Gastroesophageal sphincter (tissue), 4 donors: ENCODE measurements around the gene SDHB. TPM values are rescaled to one million over a fixed set of nuclear protein-coding genes. Genes with fewer than 3 reads are reported as not detected.
A peak's percentile ranks its signal among the peaks of the same experiment; 100 is the strongest.

Experiments
- ATAC-seq: fragments of 150-250 bp; one replicate; pipeline ENCODE4 v1.9.1; 2016; ENCODE audit warnings: mild to moderate bottlenecking, moderate library complexity
- H3K27ac ChIP-seq, 4 donors: fragments of 200-600 bp; sonication (generic) in 3 of 4; 1 replicate in 3 of 4; 2 replicates in 1 of 4; pipeline ENCODE4 v1.5.1; 2016 to 2019
- H3K27me3 ChIP-seq: fragments of 200-600 bp; sonication (generic); one replicate; pipeline ENCODE4 v1.5.1; 2019
- H3K36me3 ChIP-seq, 2 donors: fragments of 200-600 bp; sonication (generic); one replicate each; pipeline ENCODE4 v1.5.1; 2019; ENCODE audit warnings: control low read depth in 1 of 2
- H3K4me1 ChIP-seq, 3 donors: fragments of 200-600 bp; sonication (generic); 1 replicate in 2 of 3; 2 replicates in 1 of 3; pipeline ENCODE4 v1.5.1; 2016 to 2019; ENCODE audit warnings: control low read depth in 2 of 3
- H3K4me3 ChIP-seq, 2 donors: fragments of 200-600 bp; sonication (generic); one replicate each; pipeline ENCODE4 v1.5.1; 2019; ENCODE audit warnings: mild to moderate bottlenecking in 1 of 2, moderate library complexity in 1 of 2
- H3K9me3 ChIP-seq, 3 donors: fragments of 200-600 bp; sonication (generic); one replicate each; pipeline ENCODE4 v1.5.1; 2017 to 2019; ENCODE audit warnings: control low read depth in 2 of 3
- CTCF ChIP-seq, 4 experiments: fragments of 200-600 bp in 2 of 4; fragments of 450-650 bp in 2 of 4; sonication (generic) in 1 of 4; IDR thresholded peaks; one replicate each; pipeline ENCODE4 v1.5.1; 2017 to 2019; ENCODE audit warnings: antibody characterized with exemption in 4 of 4, mild to moderate bottlenecking in 2 of 4, moderate library complexity in 2 of 4
- EP300 ChIP-seq: sonication (generic); formaldehyde crosslinking; IDR thresholded peaks from one replicate; pipeline ENCODE4 v1.6.1; 2017; ENCODE audit warnings: antibody characterized with exemption, mild to moderate bottlenecking
- POLR2A ChIP-seq, 2 donors: fragments of 450-650 bp; IDR thresholded peaks; one replicate each; pipeline ENCODE4 v1.6.1; 2017; ENCODE audit warnings: antibody characterized with exemption in 2 of 2, mild to moderate bottlenecking in 2 of 2, moderate library complexity in 1 of 2
- POLR2AphosphoS5 ChIP-seq: sonication (generic); formaldehyde crosslinking; IDR thresholded peaks from one replicate; pipeline ENCODE4 v1.6.1; 2017; ENCODE audit warnings: antibody characterized with exemption
- WGBS, 2 donors: methylation state at CpG; one replicate each; pipeline ENCODE4 v1.1.5; 2018; ENCODE audit warnings: low coverage in 1 of 2; 5-methylcytosine and 5-hydroxymethylcytosine counted together
- total RNA-seq, 4 donors: library from RNA; depleted of rRNA; stranded (reverse); fragments of >200 nt; gene quantifications; one replicate each; pipeline ENCODE4 v1.1.0, GENCODE V29; 2016

Gene SDHB
- total RNA-seq = 100 to 1,000 TPM; 103 to 118 (median 116) TPM

GRCh38 chr1:17053685-17054410 lies at the start of gene SDHB:
Gene SDHB, minus strand, starts transcription at chr1:17054032. Its CDS starts 13 bp downstream, at chr1:17054019.
- TF ChIP-seq CTCF (IDR thresholded peaks at IDR 0.05) = no peak
- TF ChIP-seq POLR2A (IDR thresholded peaks at IDR 0.05) = peak; percentile 80
- TF ChIP-seq POLR2AphosphoS5 = peak; percentile 94
- no peak for TF ChIP-seq EP300
- 0% methylated on average over 1 to 6 of the region's 44 CpGs for WGBS, 2 donors

GRCh38 chr1:17102232-17102631 lies 48.4 kb upstream of the SDHB start:
- H3K27ac ChIP-seq = no peak overlapping the region
- no CpG with 5 or more reads among the region's 2 CpGs for WGBS, 2 donors
- H3K27me3 ChIP-seq = peaks cover 4% of the 10 kb centered on the region
- no peaks in the 10 kb centered on the region for H3K36me3 ChIP-seq
- ATAC-seq = no peak
- no peaks in the 10 kb centered on the region for H3K9me3 ChIP-seq
- no peak overlapping the region for H3K4me3 ChIP-seq
- TF ChIP-seq POLR2AphosphoS5 (no peak), CTCF (IDR thresholded peaks at IDR 0.05) (no peak), POLR2A (IDR thresholded peaks at IDR 0.05) (no peak), EP300 (no peak)
- H3K4me1 ChIP-seq = peaks cover 0 to 11% (median 0%) of the 10 kb centered on the region in 3 donors

More at GRCh38 chr1:17053685-17054410, at the start of gene SDHB:
- H3K27me3 ChIP-seq = peaks cover 3% of the 10 kb centered on the region
- H3K9me3 ChIP-seq = no peaks in the 10 kb centered on the region
- ATAC-seq = peak; percentile 100
- H3K36me3 ChIP-seq = peaks cover 0 to 26% of the 10 kb centered on the region in 2 donors
- peaks cover 0 to 44% (median 13%) of the 10 kb centered on the region in 3 donors for H3K4me1 ChIP-seq
- H3K4me3 ChIP-seq = peak within 1 kb of the TSS; percentile 48 to 74
- H3K27ac ChIP-seq = peak within 1 kb of the TSS; percentile 55 to 97 (median 90)

- no peak overlapping the region for H3K4me3 ChIP-seq
- no peak overlapping the region for H3K27ac ChIP-seq
- no peaks in the 10 kb centered on the region for H3K9me3 ChIP-seq
- no peak for ATAC-seq
- WGBS, 2 donors = 74% methylated on average over 4 of the region's 4 CpGs; no CpG with 5 or more reads in 1 of the 2 donors
- H3K36me3 ChIP-seq = no peaks in the 10 kb centered on the region
- H3K27me3 ChIP-seq = peaks cover 4% of the 10 kb centered on the region
- TF ChIP-seq EP300 (no peak), POLR2A (IDR thresholded peaks at IDR 0.05) (no peak), POLR2AphosphoS5 (no peak), CTCF (IDR thresholded peaks at IDR 0.05) (no peak)
- peaks cover 0 to 11% (median 0%) of the 10 kb centered on the region in 3 donors for H3K4me1 ChIP-seq
Observed at GRCh38 chr1:17101261-17101660, 47.4 kb upstream of the SDHB start.

GRCh38 chr1:17099616-17100340 lies 45.9 kb upstream of the SDHB start:
- no peak for ATAC-seq
- 67 to 75% methylated on average over 7 to 10 of the region's 10 CpGs for WGBS, 2 donors

More at GRCh38 chr1:17099616-17100340, 45.9 kb upstream of the SDHB start:
- Histone ChIP-seq H3K27ac (no peak overlapping the region), H3K27me3 (no peaks in the 10 kb centered on the region), H3K4me3 (no peak overlapping the region), H3K9me3 (no peaks in the 10 kb centered on the region), H3K36me3 (no peaks in the 10 kb centered on the region), H3K4me1 (peaks cover 0 to 11% (median 0%) of the 10 kb centered on the region in 3 donors)
- TF ChIP-seq EP300 (no peak), POLR2A (IDR thresholded peaks at IDR 0.05) (no peak), POLR2AphosphoS5 (no peak), CTCF (IDR thresholded peaks at IDR 0.05) (no peak)
